IMR-90 (cell line): Measurements from ENCODE around the gene NIPAL4. TPM values are rescaled to one million over a fixed set of nuclear protein-coding genes. Genes with fewer than 3 reads are reported as not detected.

Experiments
- ATAC-seq: fragments of 200-7000 bp; cut with Tn5 transposase; 2 replicates; pipeline ENCODE4 v1.9.1; 2020; ENCODE audit warnings: low read depth, mild to moderate bottlenecking, moderate library complexity
- BruUV-seq: library from RNA; stranded (reverse); fragments of 400-500 nt; replicated peaks from 2 replicates; lab custom pipeline; 2021; lab: Mats Ljungman, UMichigan
- CTCF ChIA-PET: fragments of 300-600 bp; formaldehyde crosslinking; extraction: SDS; loops from one replicate; lab custom pipeline; 2021; ENCODE audit warnings: antibody characterized with exemption; lab: Yijun Ruan, JAX
- POLR2A ChIA-PET: fragments of 300-600 bp; sonication (Branson Sonifier 250); formaldehyde crosslinking; loops from one replicate; lab custom pipeline; 2022; ENCODE audit warnings: antibody characterized with exemption; ENCODE audit not compliant: unreplicated experiment; lab: Charles Lee
- DNase-seq: peaks from one replicate; pipeline ENCODE4 v3.0.0; 2013
- H2AFZ ChIP-seq: replicated peaks from 2 replicates; pipeline ENCODE3; 2013; ENCODE audit warnings: low read length, mild to moderate bottlenecking; ENCODE audit not compliant: poor library complexity
- H2AK5ac ChIP-seq: 2 replicates; pipeline ENCODE4 v1.6.1; 2013; ENCODE audit warnings: low read depth, low read length, inconsistent platforms
- H2AK9ac ChIP-seq: replicated peaks from 2 replicates; pipeline ENCODE3; 2013; ENCODE audit warnings: mild to moderate bottlenecking, low read depth, low read length, moderate library complexity; ENCODE audit not compliant: poor library complexity
- H2BK120ac ChIP-seq: 2 replicates; pipeline ENCODE4 v1.6.1; 2013; ENCODE audit warnings: low read depth, low read length, inconsistent platforms
- H2BK15ac ChIP-seq: 3 replicates; pipeline ENCODE4 v1.6.1; 2013; ENCODE audit warnings: low read depth, low read length, inconsistent platforms
- H2BK20ac ChIP-seq: 2 replicates; pipeline ENCODE4 v1.6.1; 2013; ENCODE audit warnings: low read depth, mild to moderate bottlenecking, inconsistent platforms, low read length, moderate library complexity
- H2BK5ac ChIP-seq: 2 replicates; pipeline ENCODE4 v1.6.1; 2013; ENCODE audit warnings: mild to moderate bottlenecking, low read depth, low read length, inconsistent platforms; ENCODE audit not compliant: poor library complexity, severe bottlenecking
- H3K14ac ChIP-seq: replicated peaks from 2 replicates; pipeline ENCODE4 v1.6.1; 2013; ENCODE audit warnings: low read depth, low read length, inconsistent platforms
- H3K18ac ChIP-seq: 2 replicates; pipeline ENCODE4 v1.6.1; 2013; ENCODE audit warnings: low read depth, low read length, control low read depth
- H3K23ac ChIP-seq: 2 replicates; pipeline ENCODE4 v1.6.1; 2013; ENCODE audit warnings: low read depth, low read length, inconsistent platforms
- H3K27ac ChIP-seq: 2 replicates; pipeline ENCODE4 v1.5.1; 2013; ENCODE audit warnings: mild to moderate bottlenecking, control low read depth, low read length; ENCODE audit not compliant: insufficient read depth
- H3K27me3 ChIP-seq: 2 replicates; pipeline ENCODE4 v1.6.1; 2013; ENCODE audit warnings: low read length; ENCODE audit not compliant: control insufficient read depth, insufficient read depth
- H3K36me3 ChIP-seq: 2 replicates; pipeline ENCODE4 v1.6.1; 2013; ENCODE audit warnings: low read length, mixed read lengths; ENCODE audit not compliant: control insufficient read depth, insufficient read depth
- H3K4ac ChIP-seq: 2 replicates; pipeline ENCODE4 v1.6.1; 2013; ENCODE audit warnings: low read depth, low read length, inconsistent platforms
- H3K4me1 ChIP-seq: 2 replicates; pipeline ENCODE4 v1.6.1; 2013; ENCODE audit warnings: low read length, mixed read lengths; ENCODE audit not compliant: control insufficient read depth, insufficient read depth
- H3K4me2 ChIP-seq: 2 replicates; pipeline ENCODE4 v1.6.1; 2013; ENCODE audit warnings: low read depth, mild to moderate bottlenecking, control low read depth, low read length, moderate library complexity
- H3K4me3 ChIP-seq: 2 replicates; pipeline ENCODE4 v1.5.1; 2013; ENCODE audit warnings: low read depth, mild to moderate bottlenecking, control low read depth, low read length, moderate library complexity; ENCODE audit not compliant: insufficient read depth
- H3K56ac ChIP-seq: 2 replicates; pipeline ENCODE4 v1.6.1; 2013; ENCODE audit warnings: low read length, inconsistent platforms; ENCODE audit not compliant: insufficient read depth; ENCODE audit errors: extremely low read depth
- H3K79me1 ChIP-seq, 2 experiments: 2 replicates each; pipeline ENCODE4 v1.6.1; 2013; ENCODE audit warnings: low read length in 2 of 2, inconsistent platforms in 1 of 2, low read depth in 1 of 2
- H3K9ac ChIP-seq: 2 replicates; pipeline ENCODE4 v1.6.1; 2013; ENCODE audit warnings: low read depth, low read length, control low read depth
- H3K9me1 ChIP-seq: 2 replicates; pipeline ENCODE4 v1.6.1; 2013; ENCODE audit warnings: low read length, inconsistent platforms; ENCODE audit not compliant: insufficient read depth
- H3K9me3 ChIP-seq: 2 replicates; pipeline ENCODE4 v1.6.1; 2013; ENCODE audit warnings: low read length; ENCODE audit not compliant: control insufficient read depth, insufficient read depth
- H4K20me1 ChIP-seq: 2 replicates; pipeline ENCODE4 v1.6.1; 2013; ENCODE audit warnings: low read length, inconsistent platforms; ENCODE audit not compliant: insufficient read depth
- H4K5ac ChIP-seq: 2 replicates; pipeline ENCODE4 v1.6.1; 2013; ENCODE audit warnings: mild to moderate bottlenecking, low read depth, low read length, control low read depth
- H4K8ac ChIP-seq, 2 experiments: 2 replicates each; pipeline ENCODE4 v1.6.1; 2013; ENCODE audit warnings: low read depth in 2 of 2, low read length in 2 of 2, control low read depth in 1 of 2, inconsistent platforms in 1 of 2
- H4K91ac ChIP-seq: 2 replicates; pipeline ENCODE4 v1.6.1; 2013; ENCODE audit warnings: low read depth, low read length, inconsistent platforms; ENCODE audit not compliant: insufficient read depth
- BHLHE40 ChIP-seq: fragments of 150-350 bp; IDR thresholded peaks from 2 replicates; pipeline ENCODE4 v1.6.1; 2016; ENCODE audit warnings: mild to moderate bottlenecking, low read depth, low read length
- CEBPB ChIP-seq: IDR thresholded peaks from 2 replicates; pipeline ENCODE4 v1.6.1; 2012; ENCODE audit warnings: low read depth, low read length, improper control_type of control experiment
- FOS ChIP-seq: fragments of 150-350 bp; IDR thresholded peaks from 2 replicates; pipeline ENCODE4 v1.6.1; 2016; ENCODE audit warnings: low read depth, low read length
- MAFK ChIP-seq: IDR thresholded peaks from 2 replicates; pipeline ENCODE4 v1.6.1; 2012; ENCODE audit warnings: low read depth, low read length, improper control_type of control experiment
- MAZ ChIP-seq: IDR thresholded peaks from 2 replicates; pipeline ENCODE4 v1.6.1; 2012; ENCODE audit warnings: low read depth, mild to moderate bottlenecking, low read length, improper control_type of control experiment, moderate library complexity, borderline replicate concordance
- MXI1 ChIP-seq: IDR thresholded peaks from 2 replicates; pipeline ENCODE4 v1.6.1; 2012; ENCODE audit warnings: low read depth, mild to moderate bottlenecking, low read length, moderate library complexity, borderline replicate concordance
- POLR2A ChIP-seq: IDR thresholded peaks from 2 replicates; pipeline ENCODE4 v1.6.1; 2012; ENCODE audit warnings: mild to moderate bottlenecking, low read depth, low read length
- RAD21 ChIP-seq: IDR thresholded peaks from 2 replicates; pipeline ENCODE4 v1.6.1; 2012; ENCODE audit warnings: low read length, improper control_type of control experiment
- RCOR1 ChIP-seq: IDR thresholded peaks from 2 replicates; pipeline ENCODE4 v1.6.1; 2012; ENCODE audit warnings: mild to moderate bottlenecking, low read length, improper control_type of control experiment; ENCODE audit not compliant: insufficient replicate concordance
- RFX5 ChIP-seq: IDR thresholded peaks from 2 replicates; pipeline ENCODE4 v1.8.0; 2012; ENCODE audit warnings: low read depth, mild to moderate bottlenecking, low read length, moderate library complexity
- SMC3 ChIP-seq: fragments of 150-350 bp; IDR thresholded peaks from 2 replicates; pipeline ENCODE4 v1.6.1; 2016; ENCODE audit warnings: low read depth, mild to moderate bottlenecking, antibody characterized with exemption, low read length, moderate library complexity
- WGBS, 2 experiments: methylation state at CpG; one replicate each; pipeline versions ENCODE4 v1.1.5 to v1.1.7; 2013; ENCODE audit warnings: missing lambda C conversion rate in 2 of 2; ENCODE audit not compliant: insufficient read length in 1 of 2; ENCODE audit errors: extremely low coverage in 2 of 2; 5-methylcytosine and 5-hydroxymethylcytosine counted together
- dilution Hi-C: fragments of 300-500 bp; cut with HindIII; formaldehyde crosslinking; loops from one replicate; pipeline ENCODE4 v1.14.3; 2018; ENCODE audit warnings: low sequenced_read_pairs; ENCODE audit not compliant: unreplicated experiment
- in situ Hi-C: fragments of 300-500 bp; cut with MboI; formaldehyde crosslinking; loops from 3 replicates; pipeline ENCODE4 v1.14.3; 2019; ENCODE audit warnings: low sequenced_read_pairs, inconsistent platforms, mixed read lengths
- intact Hi-C: fragments of 100-400 bp; cut with micrococcal nuclease; formaldehyde crosslinking; loops from 2 replicates; pipeline ENCODE4 v1.10.0; 2022
- polyA plus RNA-seq, 3 experiments: library from polyadenylated mRNA; depleted of rRNA; stranded (reverse); fragments of >200 nt; gene quantifications; 2 replicates each; pipeline ENCODE4 v1.2.3, GENCODE V29; 2012; ENCODE audit warnings: low replicate concordance in 1 of 3
- total RNA-seq: library from RNA; depleted of rRNA; stranded (reverse); fragments of >200 nt; gene quantifications from 2 replicates; pipeline ENCODE4 v1.2.3, GENCODE V29; 2012
- TF ChIP-seq, protein P1 (sequence below): conservative IDR thresholded peaks from 2 replicates; pipeline ENCODE4 v1.5.1; 2012; ENCODE audit warnings: mild to moderate bottlenecking, low read depth, low read length, improper control_type of control experiment
- TF ChIP-seq, protein P2 (sequence below): fragments of 150-350 bp; IDR thresholded peaks from 2 replicates; pipeline ENCODE4 v1.6.1; 2016; ENCODE audit warnings: low read depth, mild to moderate bottlenecking, low read length, moderate library complexity, borderline replicate concordance

NIPAL4 gene
- total and polyA plus RNA-seq, 2 of the 4 experiments (the other 2 are of a cell fraction), result 0.18 to 0.39 TPM

DNA sequence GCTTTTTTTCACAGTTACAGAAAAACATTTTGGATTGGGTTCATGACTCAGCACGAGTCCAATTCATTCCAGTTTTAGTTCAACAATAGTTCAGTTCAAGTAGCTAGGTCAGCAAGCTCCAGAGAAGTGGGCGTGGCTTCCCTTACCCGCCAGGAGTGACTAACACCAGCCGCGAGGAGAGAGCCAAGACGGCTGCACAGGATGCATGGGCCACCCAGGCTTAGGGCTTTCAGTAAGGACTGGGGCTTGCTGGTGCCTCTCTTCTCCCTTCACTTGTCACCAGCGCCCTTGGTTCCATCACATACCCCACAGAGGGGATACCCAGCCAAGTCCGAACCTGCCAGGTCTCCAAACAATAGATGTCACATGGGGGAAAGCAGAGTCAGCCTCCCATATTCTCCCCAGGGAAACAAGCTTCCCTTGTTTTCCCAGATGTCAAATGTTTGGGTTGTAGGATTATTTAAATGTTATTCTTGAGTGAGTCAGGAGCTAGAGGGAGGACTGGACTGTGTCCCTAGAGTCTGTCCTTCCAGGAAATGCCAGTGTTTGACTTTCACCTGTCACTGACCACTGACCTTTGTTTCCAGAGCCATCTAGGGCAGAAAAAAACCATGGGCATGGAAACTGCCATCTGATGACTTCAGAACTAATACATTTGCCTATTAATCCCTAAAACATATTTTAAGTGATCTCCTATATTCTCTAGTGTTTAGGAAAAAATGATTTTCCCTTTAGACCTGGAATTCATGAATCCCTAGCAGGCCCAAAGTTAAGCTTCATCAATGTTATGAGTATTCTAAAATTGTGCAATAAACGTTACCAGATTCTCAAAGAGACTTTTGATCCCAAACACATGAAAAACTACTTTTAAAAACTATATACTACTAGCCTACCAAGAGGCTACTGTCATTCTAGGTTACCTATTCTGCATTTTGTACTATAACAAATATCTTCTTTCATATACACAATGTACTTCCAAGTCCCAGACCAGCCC, 51.9 kb downstream of the NIPAL4 start:
- Histone ChIP-seq H4K5ac (no peak overlapping the region), H3K14ac (no peak overlapping the region; the same call in 1 of the 2 replicates), H2AK5ac (no peak overlapping the region; the same call in 1 of the 2 replicates), H2AK9ac (no peak overlapping the region), H2BK120ac (peak overlapping the region; percentile 1; the same call in 1 of the 2 replicates), H3K4me2 (peak overlapping the region; percentile 40), H3K9me3 (no peaks in the 10 kb centered on the region), H3K56ac (no peak overlapping the region), H3K9me1 (peaks cover 30% of the 10 kb centered on the region), H3K4me3 (no peak overlapping the region), H3K23ac (no peak overlapping the region; the same call in 1 of the 2 replicates), H3K36me3 (peaks cover 16% of the 10 kb centered on the region), H4K8ac (no peak overlapping the region), H3K18ac (no peak overlapping the region), H3K4me1 (peaks cover 29% of the 10 kb centered on the region), H3K79me1 (peaks cover 34 to 70% of the 10 kb centered on the region in 2 experiments), H4K20me1 (peaks cover 9% of the 10 kb centered on the region), H3K27ac (peak overlapping the region; percentile 57), H3K4ac (0 out of 2 replicates have a peak overlapping the region, but pooled peaks have one; percentile 13), H2AFZ (peak overlapping the region; percentile 25), H4K91ac (no peak overlapping the region; the same call in 1 of the 2 replicates), H2BK15ac (no peak overlapping the region; the same call in 2 of the 3 replicates), H2BK5ac (peak overlapping the region; percentile 49), H3K27me3 (no peaks in the 10 kb centered on the region), H2BK20ac (0 out of 2 replicates have a peak overlapping the region, but pooled peaks have one; percentile 20), H3K9ac (no peak overlapping the region)
- dilution Hi-C loops, result no loop called here
- ATAC-seq (peak; percentile 88), DNase-seq (peak; percentile 98)
- no CpG with 5 or more reads among the region's 9 CpGs for WGBS, 2 experiments
- ChIA-PET POLR2A (interaction anchor here (0.7 kb wide), 1 partner anchor 1310 kb away, joined by 4 read pairs; no protein-coding TSS in a partner anchor), CTCF (interaction anchor here (0.6 kb wide), 2 partner anchors 37 to 91 kb away, joined by 3 read pairs; no protein-coding TSS in a partner anchor)
- in situ Hi-C loops, result no loop called here
- intact Hi-C loops, result loop anchor here (2.0 kb wide), 1 partner anchor 59 kb away; no protein-coding TSS in a partner anchor
- BruUV-seq, result no TSS peak
- TF ChIP-seq, protein P1, sequence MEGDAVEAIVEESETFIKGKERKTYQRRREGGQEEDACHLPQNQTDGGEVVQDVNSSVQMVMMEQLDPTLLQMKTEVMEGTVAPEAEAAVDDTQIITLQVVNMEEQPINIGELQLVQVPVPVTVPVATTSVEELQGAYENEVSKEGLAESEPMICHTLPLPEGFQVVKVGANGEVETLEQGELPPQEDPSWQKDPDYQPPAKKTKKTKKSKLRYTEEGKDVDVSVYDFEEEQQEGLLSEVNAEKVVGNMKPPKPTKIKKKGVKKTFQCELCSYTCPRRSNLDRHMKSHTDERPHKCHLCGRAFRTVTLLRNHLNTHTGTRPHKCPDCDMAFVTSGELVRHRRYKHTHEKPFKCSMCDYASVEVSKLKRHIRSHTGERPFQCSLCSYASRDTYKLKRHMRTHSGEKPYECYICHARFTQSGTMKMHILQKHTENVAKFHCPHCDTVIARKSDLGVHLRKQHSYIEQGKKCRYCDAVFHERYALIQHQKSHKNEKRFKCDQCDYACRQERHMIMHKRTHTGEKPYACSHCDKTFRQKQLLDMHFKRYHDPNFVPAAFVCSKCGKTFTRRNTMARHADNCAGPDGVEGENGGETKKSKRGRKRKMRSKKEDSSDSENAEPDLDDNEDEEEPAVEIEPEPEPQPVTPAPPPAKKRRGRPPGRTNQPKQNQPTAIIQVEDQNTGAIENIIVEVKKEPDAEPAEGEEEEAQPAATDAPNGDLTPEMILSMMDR, result no peak
- TF ChIP-seq CEBPB, result peak; percentile 84
- peak; percentile 45; the same call in 1 of the 2 replicates for TF ChIP-seq MXI1
- no peak; the same call in 1 of the 2 replicates for TF ChIP-seq SMC3
- no peak for TF ChIP-seq BHLHE40
- no peak for TF ChIP-seq RFX5
- peak; percentile 85 for TF ChIP-seq MAFK
- TF ChIP-seq POLR2A, result no peak
- 0 out of 2 replicates have a peak, but pooled peaks have one; percentile 1 for TF ChIP-seq RAD21
- 0 out of 2 replicates have a peak, but pooled peaks have one; percentile 17 for TF ChIP-seq MAZ
- TF ChIP-seq, protein P2, sequence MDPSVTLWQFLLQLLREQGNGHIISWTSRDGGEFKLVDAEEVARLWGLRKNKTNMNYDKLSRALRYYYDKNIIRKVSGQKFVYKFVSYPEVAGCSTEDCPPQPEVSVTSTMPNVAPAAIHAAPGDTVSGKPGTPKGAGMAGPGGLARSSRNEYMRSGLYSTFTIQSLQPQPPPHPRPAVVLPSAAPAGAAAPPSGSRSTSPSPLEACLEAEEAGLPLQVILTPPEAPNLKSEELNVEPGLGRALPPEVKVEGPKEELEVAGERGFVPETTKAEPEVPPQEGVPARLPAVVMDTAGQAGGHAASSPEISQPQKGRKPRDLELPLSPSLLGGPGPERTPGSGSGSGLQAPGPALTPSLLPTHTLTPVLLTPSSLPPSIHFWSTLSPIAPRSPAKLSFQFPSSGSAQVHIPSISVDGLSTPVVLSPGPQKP, result no peak
- TF ChIP-seq RCOR1, result peak; percentile 36
- TF ChIP-seq FOS, result peak; percentile 52
